ENCODE data around the gene BTBD8.
"Not testable (repeated sequence)": the region's sequence is repeated elsewhere in the genome, so short reads cannot be mapped to it uniquely, and the experiment has no call there.

BTBD8 gene

DNA sequence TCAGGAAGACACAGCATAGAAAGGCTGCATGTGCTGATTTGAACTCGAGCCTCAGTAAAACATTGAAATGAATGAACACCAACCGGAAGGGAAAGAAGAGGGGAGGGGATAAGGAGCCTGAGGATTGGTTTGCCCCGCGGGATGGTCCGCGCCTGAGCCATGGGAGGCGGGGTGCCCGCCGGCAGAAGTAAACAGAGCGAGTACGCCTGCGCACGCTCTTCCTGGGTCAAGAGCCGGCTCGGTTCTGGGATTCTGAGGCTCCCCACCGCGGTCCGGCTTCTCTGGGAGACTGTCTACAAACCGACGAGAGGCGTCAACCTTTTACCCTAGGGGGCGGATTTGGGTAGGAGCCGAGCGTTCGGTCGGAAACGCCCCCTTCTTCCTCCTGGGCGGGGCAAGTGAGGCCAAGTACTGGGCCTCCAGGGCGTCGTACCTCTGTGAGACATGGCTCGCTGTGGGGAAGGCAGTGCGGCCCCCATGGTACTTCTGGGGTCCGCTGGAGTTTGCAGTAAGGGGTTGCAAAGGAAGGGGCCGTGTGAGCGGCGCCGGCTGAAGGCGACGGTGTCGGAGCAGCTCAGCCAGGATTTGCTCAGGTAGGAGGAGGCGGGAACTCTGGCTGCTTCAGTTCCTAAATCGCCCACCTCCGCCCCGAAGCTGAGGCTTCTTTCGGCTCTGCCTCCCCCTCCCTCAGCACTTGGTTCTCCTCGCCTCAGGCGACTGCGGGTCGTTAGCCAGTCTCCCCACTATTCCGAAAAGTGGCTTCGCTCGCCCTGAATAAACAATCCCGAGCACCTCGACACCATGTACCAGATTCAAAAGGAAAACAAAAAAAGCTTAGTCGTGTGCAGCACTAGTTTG is at the start of gene BTBD8:
Gene BTBD8, plus strand, starts transcription at position 218 of the 858 bp plus-strand sequence. Its CDS starts 227 bp downstream, at position 445.
- DNase-seq, result peak; percentile 91

DNA sequence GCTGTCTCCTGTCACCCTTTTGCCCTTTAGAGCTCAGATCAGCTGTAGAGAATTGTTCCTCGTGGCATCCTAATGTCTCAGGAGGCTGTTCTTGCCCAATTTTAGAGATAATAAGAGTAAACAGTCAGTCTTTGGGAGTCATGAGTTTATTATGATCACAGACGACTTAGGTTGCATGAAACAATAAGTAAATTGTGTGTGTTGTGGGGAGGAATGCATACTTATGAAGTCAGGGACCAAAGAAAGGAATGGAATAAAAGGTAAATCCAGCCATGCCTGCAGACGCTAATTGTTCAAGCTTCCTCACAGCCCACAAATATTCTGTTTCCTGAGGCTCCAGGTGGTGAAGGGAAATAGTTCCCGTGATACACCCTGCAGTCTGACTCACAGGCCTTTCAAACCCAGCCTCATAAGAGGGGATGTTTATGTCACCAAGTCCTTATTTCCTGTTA is 49.5 kb upstream of the BTBD8 start:
- DNase-seq, result no peak

- no peak for DNase-seq
These were observed 48.6 kb upstream of the BTBD8 start for GRCh38 chr1:92031281-92032110.

- DNase-seq, result no peak
These were observed 42.7 kb upstream of the BTBD8 start for GRCh38 chr1:92037400-92037799.

DNA sequence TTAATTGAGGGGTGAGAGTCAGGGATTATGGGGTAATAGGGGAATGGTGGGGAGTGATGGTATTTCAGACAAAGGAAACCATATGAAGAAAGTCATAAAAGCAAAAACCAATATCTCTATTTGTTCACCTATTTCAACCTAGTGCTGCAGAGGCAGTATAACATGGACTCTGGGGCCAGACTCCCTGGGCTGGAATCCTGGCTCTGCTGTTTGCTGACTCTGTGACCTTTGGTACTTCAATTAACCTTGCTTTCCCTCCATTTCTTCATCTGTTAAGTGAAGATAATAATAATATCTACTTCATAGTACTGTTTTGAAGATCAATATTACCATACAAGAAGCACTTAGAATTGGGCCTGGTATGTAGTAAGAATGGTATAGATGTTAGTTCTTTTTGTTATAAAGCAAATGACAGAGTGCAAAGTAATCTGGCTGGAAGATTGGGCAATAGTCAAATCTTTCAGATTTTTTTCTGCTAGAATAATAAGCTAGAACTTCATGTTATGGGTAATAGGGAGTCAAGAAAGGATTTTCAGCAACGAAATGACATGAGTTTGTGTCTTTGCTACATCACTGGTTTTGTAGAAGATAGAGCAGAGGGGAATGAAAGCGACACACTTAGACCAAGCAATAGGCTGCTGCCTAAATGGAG is 41.3 kb upstream of the BTBD8 start:
- no peak for DNase-seq

- no peak for DNase-seq
These were observed 39.2 kb upstream of the BTBD8 start for GRCh38 chr1:92040971-92041370.

DNA sequence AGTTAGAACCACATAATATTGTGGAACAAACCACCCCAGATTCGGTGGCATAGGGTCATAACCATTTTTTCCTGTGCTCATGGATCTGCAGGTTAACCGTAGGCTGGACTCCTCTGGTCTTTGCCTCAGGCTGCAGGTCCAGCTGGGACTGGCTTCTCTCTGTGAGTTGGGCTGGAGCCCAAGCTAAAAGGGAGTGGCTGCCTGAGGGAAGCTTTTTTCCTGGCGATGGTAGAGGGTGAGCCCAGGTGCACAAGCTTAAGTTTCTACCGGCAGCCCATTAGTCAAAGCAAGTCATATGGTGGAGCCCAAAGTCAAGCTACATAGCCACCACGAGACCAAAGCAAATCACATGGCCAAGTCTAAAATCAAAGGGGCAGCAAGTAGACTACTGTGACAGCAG is 36.5 kb upstream of the BTBD8 start:
- no peak for DNase-seq

- DNase-seq, result no peak
These were observed 34.2 kb upstream of the BTBD8 start for GRCh38 chr1:92045766-92046495.

DNA sequence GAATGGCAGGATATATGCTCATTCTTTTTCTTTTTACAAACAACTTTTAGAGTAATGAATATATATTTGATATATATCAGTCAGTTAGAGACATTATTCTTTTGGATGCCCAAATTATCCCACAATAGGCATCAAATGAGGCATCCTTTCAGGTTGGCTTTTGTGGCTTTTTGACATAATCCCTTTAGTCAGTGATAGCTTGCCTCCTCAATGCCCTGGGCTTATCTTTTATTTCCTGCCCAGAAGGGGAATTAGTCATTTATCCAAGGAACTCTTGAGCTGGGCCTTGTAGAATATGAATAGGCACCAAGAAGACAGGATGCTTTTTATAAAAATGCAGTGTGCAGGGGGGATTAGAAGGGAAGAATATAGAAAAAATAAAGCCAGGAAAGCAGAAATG is 28.2 kb upstream of the BTBD8 start:
- DNase-seq, result no peak

- DNase-seq, result no peak
These were observed 15.1 kb upstream of the BTBD8 start for GRCh38 chr1:92065042-92065441.

- no peak for DNase-seq
These were observed 13.8 kb upstream of the BTBD8 start for GRCh38 chr1:92066321-92066720.

- DNase-seq, result no peak
These were observed 9.3 kb upstream of the BTBD8 start for GRCh38 chr1:92070892-92071291.

- DNase-seq, result not testable (repeated sequence)
These were observed 5.7 kb upstream of the BTBD8 start for GRCh38 chr1:92074446-92074845.

- DNase-seq, result no peak
These were observed 4.8 kb upstream of the BTBD8 start, which contains the start of gene SETSIP for GRCh38 chr1:92075311-92075710. TSS of gene SETSIP (minus strand) at chr1:92075411. CDS start at chr1:92075411, 0 bp downstream.

- DNase-seq, result no peak
These were observed 3.8 kb upstream of the BTBD8 start for GRCh38 chr1:92076363-92076762.

DNA sequence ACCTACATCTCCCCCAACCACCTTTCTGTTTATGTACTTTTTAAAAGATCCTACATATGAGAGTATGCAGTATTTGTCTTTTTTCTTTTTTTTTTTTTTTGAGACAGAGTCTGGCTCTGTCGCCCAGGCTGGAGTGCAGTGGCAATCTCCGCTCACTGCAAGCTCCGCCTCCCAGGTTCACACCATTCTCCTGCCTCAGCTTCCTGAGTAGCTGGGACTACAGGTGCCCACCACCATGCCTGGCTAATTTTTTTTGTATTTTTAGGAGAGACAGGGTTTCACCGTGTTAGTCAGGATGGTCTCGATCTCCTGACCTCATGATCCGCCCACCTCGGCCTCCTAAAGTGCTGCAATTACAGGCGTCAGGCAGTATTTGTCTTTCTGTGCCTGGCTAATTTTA is 2.1 kb upstream of the BTBD8 start:
- not testable (repeated sequence) for DNase-seq

- DNase-seq, result no peak
These were observed 704 bp upstream of the BTBD8 start for GRCh38 chr1:92079441-92079840.

GRCh38 chr1:92081031-92081430 is 886 bp downstream of the BTBD8 start:
- DNase-seq, result no peak

GRCh38 chr1:92084651-92085050 is 4.5 kb downstream of the BTBD8 start:
- DNase-seq, result no peak

GRCh38 chr1:92085727-92086126 is 5.6 kb downstream of the BTBD8 start:
- no peak for DNase-seq

- no peak for DNase-seq
These were observed 7.4 kb downstream of the BTBD8 start for GRCh38 chr1:92087542-92087941.

- no peak for DNase-seq
These were observed 11.5 kb downstream of the BTBD8 start for GRCh38 chr1:92091625-92092024.

GRCh38 chr1:92094090-92094489 is 13.9 kb downstream of the BTBD8 start:
- no peak for DNase-seq

All from activated naive CD4-positive, alpha-beta T cell treated with anti-CD3 and anti-CD28 coated beads, Interleukin-2, amount 50 U/mL, for 16 hours (primary cell).